SK-N-SH treated with all-trans-retinoic acid at 6 μM for 48 hours (cell line): ENCODE results near the gene SEPTIN1.

Experiments
- ARNTL ChIP-seq: fragments of 450-650 bp; formaldehyde crosslinking; IDR thresholded peaks from 2 replicates; pipeline ENCODE4 v1.5.0; 2020; ENCODE audit warnings: low read depth, mild to moderate bottlenecking, moderate library complexity, borderline replicate concordance
- BACH2 ChIP-seq: fragments of 250-450 bp; sonication (Bioruptor Pico); IDR thresholded peaks from 2 replicates; pipeline ENCODE4 v1.9.0; 2021; ENCODE audit warnings: mild to moderate bottlenecking, borderline replicate concordance
- ESRRG ChIP-seq: fragments of 250-450 bp; sonication (Bioruptor Pico); IDR thresholded peaks from 2 replicates; pipeline ENCODE4 v1.6.1; 2021; ENCODE audit warnings: mild to moderate bottlenecking
- ISL1 ChIP-seq: fragments of 250-450 bp; sonication (Bioruptor Pico); IDR thresholded peaks from 2 replicates; pipeline ENCODE4 v2.1.2; 2022; ENCODE audit warnings: mild to moderate bottlenecking, moderate library complexity
- PPARA ChIP-seq: fragments of 250-450 bp; sonication (Bioruptor Pico); IDR thresholded peaks from 2 replicates; pipeline ENCODE4 v1.5.0; 2020; ENCODE audit warnings: mild to moderate bottlenecking, borderline replicate concordance
- RARB ChIP-seq: fragments of 250-450 bp; sonication (Bioruptor Pico); IDR thresholded peaks from 2 replicates; pipeline ENCODE4 v1.8.0; 2021; ENCODE audit warnings: mild to moderate bottlenecking, moderate library complexity
- SNAI2 ChIP-seq: fragments of 250-450 bp; sonication (Bioruptor Pico); IDR thresholded peaks from 2 replicates; pipeline ENCODE4 v1.5.0; 2020; ENCODE audit warnings: mild to moderate bottlenecking, moderate library complexity
- ZC3H10 ChIP-seq: fragments of 250-450 bp; sonication (Bioruptor Pico); IDR thresholded peaks from 2 replicates; pipeline ENCODE4 v1.5.1; 2021; ENCODE audit warnings: mild to moderate bottlenecking, moderate library complexity
- ZNF8 ChIP-seq: fragments of 450-650 bp; formaldehyde crosslinking; IDR thresholded peaks from 2 replicates; pipeline ENCODE4 v1.5.0; 2020; ENCODE audit warnings: mild to moderate bottlenecking, moderate library complexity
- TF ChIP-seq, protein P1 (sequence below): fragments of 250-450 bp; sonication (Bioruptor Pico); IDR thresholded peaks from 2 replicates; pipeline ENCODE4 v1.5.1; 2020; ENCODE audit warnings: low read depth, mild to moderate bottlenecking, moderate library complexity
- TF ChIP-seq, protein P2 (sequence below): fragments of 250-450 bp; sonication (Bioruptor Pico); IDR thresholded peaks from 2 replicates; pipeline ENCODE4 v1.8.0; 2020; ENCODE audit warnings: mild to moderate bottlenecking, moderate library complexity, borderline replicate concordance

DNA sequence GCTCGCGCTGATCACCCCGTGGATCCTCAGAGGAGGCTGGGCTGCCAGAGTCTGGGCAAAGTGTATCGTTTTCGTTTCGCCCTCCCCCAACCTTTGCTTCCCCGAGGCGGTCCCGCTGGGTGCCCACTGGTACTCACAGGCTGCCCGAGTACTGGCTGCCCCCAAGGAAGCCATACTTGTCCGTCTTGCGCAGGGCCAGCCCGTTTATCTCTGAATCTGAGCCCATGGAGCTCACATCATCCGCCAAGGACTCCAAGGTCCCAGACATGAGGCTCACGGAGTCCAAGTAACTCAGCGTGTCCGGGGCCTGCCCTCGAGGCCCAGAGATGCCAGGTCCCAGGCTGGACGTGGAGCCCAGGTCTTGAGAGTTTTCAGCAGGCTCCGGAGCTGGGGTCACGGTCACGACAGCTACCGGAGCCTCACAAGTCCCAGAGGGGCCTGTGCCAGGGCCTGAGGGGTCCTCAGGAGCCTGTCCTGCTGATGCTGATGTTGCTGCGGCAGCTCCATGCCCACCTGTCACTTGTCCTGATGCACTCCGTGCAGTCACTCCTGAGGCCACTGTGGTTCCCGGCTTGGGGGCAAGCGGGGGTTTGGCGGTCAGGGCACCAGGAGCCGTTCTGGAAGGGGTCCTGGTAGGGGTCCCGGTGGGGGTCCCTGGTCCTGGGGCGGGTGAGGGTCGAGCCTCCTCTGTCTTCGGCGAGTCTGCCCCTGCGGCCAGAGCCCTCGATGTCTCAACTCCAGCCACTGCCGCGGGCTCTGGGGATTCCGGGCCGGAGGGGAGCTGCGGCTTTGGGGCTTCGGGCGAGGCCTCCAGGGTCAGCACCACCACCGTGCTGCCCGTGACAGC, 13.0 kb downstream of the SEPTIN1 start:
- TF ChIP-seq, protein P1, sequence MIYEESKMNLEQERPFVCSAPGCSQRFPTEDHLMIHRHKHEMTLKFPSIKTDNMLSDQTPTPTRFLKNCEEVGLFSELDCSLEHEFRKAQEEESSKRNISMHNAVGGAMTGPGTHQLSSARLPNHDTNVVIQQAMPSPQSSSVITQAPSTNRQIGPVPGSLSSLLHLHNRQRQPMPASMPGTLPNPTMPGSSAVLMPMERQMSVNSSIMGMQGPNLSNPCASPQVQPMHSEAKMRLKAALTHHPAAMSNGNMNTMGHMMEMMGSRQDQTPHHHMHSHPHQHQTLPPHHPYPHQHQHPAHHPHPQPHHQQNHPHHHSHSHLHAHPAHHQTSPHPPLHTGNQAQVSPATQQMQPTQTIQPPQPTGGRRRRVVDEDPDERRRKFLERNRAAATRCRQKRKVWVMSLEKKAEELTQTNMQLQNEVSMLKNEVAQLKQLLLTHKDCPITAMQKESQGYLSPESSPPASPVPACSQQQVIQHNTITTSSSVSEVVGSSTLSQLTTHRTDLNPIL (CRISPR knock-in tag), result no peak
- TF ChIP-seq ISL1 (CRISPR knock-in tag) (no peak), SNAI2 (CRISPR knock-in tag) (no peak), ZC3H10 (CRISPR knock-in tag) (no peak), RARB (CRISPR knock-in tag) (no peak), BACH2 (no peak), ZNF8 (CRISPR knock-in tag) (no peak), ARNTL (CRISPR knock-in tag) (no peak), ESRRG (CRISPR knock-in tag) (no peak), PPARA (CRISPR knock-in tag) (no peak)
- TF ChIP-seq, protein P2, sequence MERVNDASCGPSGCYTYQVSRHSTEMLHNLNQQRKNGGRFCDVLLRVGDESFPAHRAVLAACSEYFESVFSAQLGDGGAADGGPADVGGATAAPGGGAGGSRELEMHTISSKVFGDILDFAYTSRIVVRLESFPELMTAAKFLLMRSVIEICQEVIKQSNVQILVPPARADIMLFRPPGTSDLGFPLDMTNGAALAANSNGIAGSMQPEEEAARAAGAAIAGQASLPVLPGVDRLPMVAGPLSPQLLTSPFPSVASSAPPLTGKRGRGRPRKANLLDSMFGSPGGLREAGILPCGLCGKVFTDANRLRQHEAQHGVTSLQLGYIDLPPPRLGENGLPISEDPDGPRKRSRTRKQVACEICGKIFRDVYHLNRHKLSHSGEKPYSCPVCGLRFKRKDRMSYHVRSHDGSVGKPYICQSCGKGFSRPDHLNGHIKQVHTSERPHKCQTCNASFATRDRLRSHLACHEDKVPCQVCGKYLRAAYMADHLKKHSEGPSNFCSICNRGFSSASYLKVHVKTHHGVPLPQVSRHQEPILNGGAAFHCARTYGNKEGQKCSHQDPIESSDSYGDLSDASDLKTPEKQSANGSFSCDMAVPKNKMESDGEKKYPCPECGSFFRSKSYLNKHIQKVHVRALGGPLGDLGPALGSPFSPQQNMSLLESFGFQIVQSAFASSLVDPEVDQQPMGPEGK (CRISPR knock-in tag), result no peak
